Measurements from ENCODE around the gene PHF2. TPM values are rescaled to one million over a fixed set of nuclear protein-coding genes. Genes with fewer than 3 reads are reported as not detected.

The PHF2 gene
- total and polyA plus RNA-seq, 7 donors: 10.9 to 31.9 (median 21.4) TPM

DNA sequence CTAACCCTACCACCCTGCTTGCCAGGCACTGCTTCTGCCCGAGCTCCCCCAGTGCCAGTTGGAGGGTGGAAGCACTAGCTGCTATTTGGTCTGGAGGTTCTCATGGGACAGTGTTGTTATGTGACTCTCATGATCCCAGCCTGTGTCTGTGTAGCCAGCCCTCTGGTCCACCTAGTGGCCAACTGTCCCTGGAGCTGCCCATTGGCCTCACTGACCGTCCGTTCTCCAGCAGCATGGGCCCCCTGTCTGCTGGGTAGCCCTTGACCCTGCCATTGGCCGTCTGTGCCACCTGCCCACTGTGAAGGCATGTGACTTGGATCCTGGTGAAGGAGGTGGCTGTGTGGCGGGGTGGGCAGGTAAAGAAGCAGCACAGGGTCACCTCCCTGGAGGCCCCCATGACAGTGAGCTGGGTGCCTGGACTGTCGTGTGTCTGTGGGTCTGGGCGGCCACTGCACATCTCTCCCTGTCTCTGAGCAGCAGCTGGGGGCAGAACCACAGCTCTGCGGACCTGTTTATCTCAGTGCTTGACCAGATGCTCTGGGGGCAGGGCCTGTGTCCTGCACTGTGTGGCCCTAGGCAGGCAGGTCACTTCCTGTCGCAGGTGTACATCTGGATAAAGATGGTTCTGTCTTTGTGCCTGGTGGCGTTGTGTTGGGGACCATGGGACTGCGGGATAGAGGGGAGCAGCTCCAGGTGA lies 11.4 kb downstream of the PHF2 start:
- H3K9me3 ChIP-seq: no peaks in the 10 kb centered on the region
- WGBS, 2 donors: 92 to 93% methylated on average over 11 of the region's 11 CpGs
- peaks cover 0 to 63% (median 41%) of the 10 kb centered on the region in 4 donors for H3K4me1 ChIP-seq
- no peak for DNase-seq
- H3K36me3 ChIP-seq: no peaks in the 10 kb centered on the region
- no peak overlapping the region for H3K4me3 ChIP-seq
- TF ChIP-seq EP300 (IDR thresholded peaks at IDR 0.05) (no peak), POLR2AphosphoS5 (IDR thresholded peaks at IDR 0.05) (no peak), POLR2A (IDR thresholded peaks at IDR 0.05) (no peak), CTCF (IDR thresholded peaks at IDR 0.05) (no peak)
- no peaks in the 10 kb centered on the region for H3K27me3 ChIP-seq
- H3K27ac ChIP-seq: no peak overlapping the region
- intact Hi-C loops (cut with DNase I): no loop called here

DNA sequence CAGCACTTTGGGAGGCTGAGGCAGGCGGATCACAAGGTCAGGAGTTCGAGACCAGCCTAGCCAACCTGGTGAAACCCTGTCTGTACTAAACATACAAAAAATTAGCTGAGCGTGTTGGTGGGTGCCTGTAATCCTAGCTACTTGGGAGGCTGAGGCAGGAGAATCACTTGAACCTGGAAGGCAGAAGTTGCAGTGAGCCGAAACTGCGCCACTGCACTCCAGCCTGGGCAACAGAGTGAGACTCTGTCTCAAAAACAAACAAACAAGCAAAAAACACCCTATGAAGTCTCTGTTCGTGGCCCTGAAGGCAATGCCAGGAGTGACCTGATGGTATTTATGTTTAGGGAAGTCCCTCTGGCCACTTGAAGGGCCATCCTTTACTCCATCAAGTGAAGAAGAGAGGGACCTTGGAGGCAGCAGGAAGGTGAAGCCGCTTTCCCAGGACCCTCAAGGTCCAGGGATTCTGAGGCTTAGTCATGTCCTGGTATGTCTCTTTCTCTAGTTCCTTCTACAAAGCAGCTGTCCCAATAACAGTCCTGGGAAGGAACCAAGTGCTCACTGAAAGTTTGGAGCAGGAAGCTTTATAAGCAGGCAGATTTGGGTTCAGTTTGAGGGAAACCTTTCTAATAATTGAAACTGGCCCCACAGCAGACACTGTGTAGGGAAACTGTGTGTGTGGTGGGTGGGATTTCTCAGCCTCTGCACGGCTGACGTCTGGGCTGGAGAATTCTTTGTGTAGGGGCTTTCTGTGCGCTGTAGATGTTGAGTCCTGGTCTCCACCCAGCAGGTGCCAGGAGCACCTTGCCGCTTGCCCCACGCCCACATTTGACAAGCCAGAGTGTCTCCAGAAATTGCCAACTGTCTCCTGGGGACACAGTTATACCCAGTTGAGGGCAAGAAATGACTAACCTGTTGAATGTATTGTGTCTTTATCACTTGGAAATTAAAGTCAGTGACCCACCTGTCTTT lies 12.5 kb downstream of the PHF2 start:
- Histone ChIP-seq H3K36me3 (no peaks in the 10 kb centered on the region), H3K27me3 (no peaks in the 10 kb centered on the region), H3K4me3 (no peak overlapping the region), H3K9me3 (no peaks in the 10 kb centered on the region), H3K4me1 (peaks cover 0 to 72% (median 48%) of the 10 kb centered on the region in 4 donors), H3K27ac (no peak overlapping the region)
- no peak for DNase-seq
- TF ChIP-seq CTCF (IDR thresholded peaks at IDR 0.05) (no peak), EP300 (IDR thresholded peaks at IDR 0.05) (no peak), POLR2A (IDR thresholded peaks at IDR 0.05) (no peak), POLR2AphosphoS5 (IDR thresholded peaks at IDR 0.05) (no peak)
- WGBS, 2 donors: 71 to 78% methylated on average over 12 of the region's 12 CpGs
- intact Hi-C loops (cut with DNase I): no loop called here

DNA sequence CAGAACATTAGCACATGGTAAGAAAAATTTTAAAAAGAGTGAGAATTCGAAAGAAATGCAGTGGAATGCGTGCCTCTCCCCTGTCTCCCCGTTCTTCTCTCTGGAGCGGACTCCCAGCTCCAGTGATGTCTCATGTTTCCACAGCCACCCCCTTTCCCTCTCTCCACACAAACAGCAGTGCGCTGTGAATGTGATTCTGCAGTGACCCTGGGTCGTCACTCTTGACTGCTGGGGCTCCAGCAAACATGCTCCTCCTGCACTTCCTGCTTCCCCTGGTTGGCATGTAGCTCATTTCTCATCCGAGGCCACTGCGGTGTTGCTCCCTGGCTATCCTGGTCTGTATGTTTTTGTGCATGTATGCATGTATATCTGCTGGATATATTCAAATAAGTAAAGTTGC lies 13.3 kb downstream of the PHF2 start:
- Histone ChIP-seq H3K27ac (no peak overlapping the region), H3K9me3 (no peaks in the 10 kb centered on the region), H3K4me3 (no peak overlapping the region), H3K27me3 (no peaks in the 10 kb centered on the region), H3K4me1 (peaks cover 0 to 80% (median 54%) of the 10 kb centered on the region in 4 donors), H3K36me3 (no peaks in the 10 kb centered on the region)
- no peak for DNase-seq
- WGBS, 2 donors: 54 to 66% methylated on average over 8 of the region's 8 CpGs
- intact Hi-C loops (cut with DNase I): no loop called here
- no peak for TF ChIP-seq EP300 (IDR thresholded peaks at IDR 0.05)
- TF ChIP-seq POLR2A (IDR thresholded peaks at IDR 0.05): no peak
- no peak for TF ChIP-seq POLR2AphosphoS5 (IDR thresholded peaks at IDR 0.05)
- no peak for TF ChIP-seq CTCF (IDR thresholded peaks at IDR 0.05)

GRCh38 chr9:93590609-93591234 lies 14.3 kb downstream of the PHF2 start:
- DNase-seq: no peak
- Histone ChIP-seq H3K4me3 (no peak overlapping the region), H3K36me3 (no peaks in the 10 kb centered on the region), H3K27ac (no peak overlapping the region), H3K9me3 (no peaks in the 10 kb centered on the region), H3K4me1 (peaks cover 0 to 84% (median 54%) of the 10 kb centered on the region in 4 donors), H3K27me3 (no peaks in the 10 kb centered on the region)
- WGBS, 2 donors: 80 to 87% methylated on average over 8 of the region's 8 CpGs
- TF ChIP-seq EP300 (IDR thresholded peaks at IDR 0.05): no peak
- TF ChIP-seq CTCF (IDR thresholded peaks at IDR 0.05): no peak
- TF ChIP-seq POLR2A (IDR thresholded peaks at IDR 0.05): no peak
- TF ChIP-seq POLR2AphosphoS5 (IDR thresholded peaks at IDR 0.05): no peak
- intact Hi-C loops (cut with DNase I): no loop called here

All from sigmoid colon (tissue), 7 donors.